Activated T-helper 1 cell treated with Interleukin-2 at 50 U/mL for 16 hours (primary cell): Measurements from ENCODE around the gene GGNBP2.
A peak's percentile ranks its signal among the peaks of the same experiment; 100 is the strongest.

Source experiments
- DNase-seq: peaks from one replicate; pipeline ENCODE4 v3.0.0-alpha.2; 2020; ENCODE audit warnings: low read depth

Gene GGNBP2

DNA sequence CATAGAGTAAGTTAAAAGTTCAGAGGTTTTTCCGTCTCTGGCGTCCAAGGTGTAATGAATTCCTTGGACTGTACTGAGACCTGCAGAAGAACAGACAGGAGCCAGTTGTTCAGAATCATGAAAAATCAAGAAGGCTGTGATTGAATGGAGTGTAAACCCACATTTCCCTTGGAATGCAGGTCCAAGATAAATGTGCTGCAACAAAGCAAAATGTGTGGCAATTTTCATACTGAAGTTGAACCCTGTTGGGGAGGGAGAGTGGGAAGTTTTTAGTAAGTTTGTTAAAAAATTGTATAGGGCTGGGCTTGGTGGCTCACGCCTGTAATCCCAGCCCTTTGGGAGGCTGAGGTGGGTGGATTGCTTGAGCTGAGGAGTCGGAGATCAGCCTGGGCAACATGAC, 21.4 kb downstream of the GGNBP2 start:
- no peak for DNase-seq

DNA sequence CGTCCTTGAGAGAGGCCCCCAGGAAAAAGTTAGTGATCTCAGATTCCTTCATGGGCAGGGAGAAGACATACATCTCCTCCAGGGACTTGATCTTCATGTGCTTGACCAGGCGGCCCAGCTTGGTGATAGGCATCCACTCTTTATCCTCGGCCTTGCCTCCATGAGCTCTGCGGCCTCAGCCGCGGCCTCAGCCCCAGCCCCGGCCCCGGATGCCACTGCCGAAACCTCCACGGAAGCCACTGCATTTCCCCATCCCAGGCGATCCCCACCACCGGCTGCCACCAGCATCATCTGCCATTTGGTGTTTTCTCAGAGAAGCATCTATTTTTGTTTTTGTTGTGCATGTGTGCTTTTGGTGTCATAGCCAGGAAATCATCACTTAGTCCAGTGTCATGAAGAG, 30.3 kb downstream of the GGNBP2 start:
- no peak for DNase-seq

DNA sequence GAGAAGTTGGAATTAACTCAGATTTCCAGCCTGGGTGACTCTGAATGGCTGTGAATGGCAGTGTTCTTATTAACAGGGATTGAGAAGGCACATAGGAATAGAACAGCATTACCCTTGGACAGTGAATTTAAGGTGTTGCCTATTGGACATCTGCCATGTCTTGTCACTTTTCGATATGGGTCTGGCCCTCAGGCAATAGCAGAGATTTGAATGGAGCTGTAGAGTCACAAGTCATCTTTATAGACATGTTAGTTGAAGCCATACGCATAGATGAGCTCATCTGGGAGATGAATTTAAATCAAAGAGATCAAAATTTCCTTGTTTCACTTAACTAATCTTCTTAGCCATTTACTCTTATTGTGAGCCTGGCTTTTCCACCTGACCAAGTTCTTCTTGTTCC, 32.1 kb downstream of the GGNBP2 start:
- no peak for DNase-seq

DNA sequence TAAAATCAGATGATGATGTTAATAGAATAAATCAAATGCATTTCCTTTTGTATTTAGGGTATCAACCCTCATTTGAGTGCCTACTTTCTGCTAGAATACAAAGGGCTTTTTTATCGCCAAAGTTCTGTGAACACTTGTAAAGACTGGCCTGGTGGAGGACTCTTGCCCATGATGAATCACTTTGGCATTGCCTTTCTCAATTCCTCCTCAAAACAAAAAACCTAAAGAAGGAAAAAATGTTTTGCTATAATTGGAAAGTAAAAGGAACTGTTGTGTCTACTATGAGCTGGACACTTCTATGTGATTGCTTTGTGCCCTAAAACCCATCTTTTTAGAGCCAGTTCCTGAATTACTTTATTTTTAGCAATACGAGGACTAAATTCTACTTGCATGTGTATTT, 34.0 kb downstream of the GGNBP2 start:
- DNase-seq, result no peak

DNA sequence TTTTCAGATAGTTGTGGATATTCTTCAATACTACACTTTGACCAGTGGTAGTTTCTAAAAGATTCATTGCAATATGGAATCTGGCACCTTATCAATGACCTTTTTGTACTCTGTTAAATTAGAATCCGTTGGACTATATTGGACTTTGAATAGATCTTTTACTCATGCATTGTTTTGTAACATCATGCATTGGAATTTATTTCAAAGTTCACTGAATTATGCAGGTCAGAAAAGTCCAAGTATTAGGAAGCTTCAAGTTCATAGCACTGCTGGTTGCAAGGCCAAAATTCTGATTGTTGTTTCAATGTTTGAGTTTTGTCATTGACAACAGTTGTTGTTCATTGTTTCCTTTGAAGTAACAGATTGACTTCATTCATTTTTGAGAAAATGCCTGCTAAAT, 39.1 kb downstream of the GGNBP2 start:
- DNase-seq, result no peak

DNA sequence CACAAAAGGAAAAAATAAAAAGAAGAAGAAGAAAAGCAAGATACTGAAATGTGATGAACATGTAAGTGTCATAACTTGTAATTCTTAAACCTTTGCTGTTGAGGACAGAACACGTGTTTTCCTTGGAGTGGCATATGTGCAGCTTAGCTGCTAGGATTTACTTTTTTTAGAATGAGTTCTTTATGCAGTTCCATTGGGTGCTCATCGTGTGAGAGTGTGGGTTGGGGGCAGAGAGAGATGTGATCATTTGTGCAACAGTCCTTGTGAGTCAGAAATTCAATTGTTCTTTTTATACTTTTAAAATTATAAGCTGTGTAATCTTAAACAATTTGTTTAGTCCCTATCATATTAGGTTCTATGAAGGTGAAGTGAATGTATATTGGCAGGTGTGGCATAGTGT, 41.4 kb downstream of the GGNBP2 start:
- DNase-seq, result no peak

DNA sequence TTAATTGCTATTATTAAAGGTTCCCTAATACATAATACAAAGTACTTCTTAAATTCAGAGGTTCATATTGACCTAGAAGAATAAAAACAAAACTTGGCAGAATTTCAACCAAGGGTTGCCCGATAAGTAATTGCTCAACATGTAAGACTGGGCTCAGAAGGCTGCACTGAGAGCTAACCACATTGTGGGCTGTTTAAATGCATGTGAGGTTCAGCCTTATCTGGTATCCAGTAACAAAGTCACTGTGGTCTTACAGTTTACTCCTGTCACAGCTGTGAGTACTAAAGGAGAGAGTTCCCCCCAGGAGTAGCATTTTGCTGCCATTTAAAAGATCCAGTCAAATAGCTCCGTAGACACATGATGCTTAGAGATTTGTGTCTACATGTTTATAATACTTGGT, 45.4 kb downstream of the GGNBP2 start:
- DNase-seq, result no peak

DNA sequence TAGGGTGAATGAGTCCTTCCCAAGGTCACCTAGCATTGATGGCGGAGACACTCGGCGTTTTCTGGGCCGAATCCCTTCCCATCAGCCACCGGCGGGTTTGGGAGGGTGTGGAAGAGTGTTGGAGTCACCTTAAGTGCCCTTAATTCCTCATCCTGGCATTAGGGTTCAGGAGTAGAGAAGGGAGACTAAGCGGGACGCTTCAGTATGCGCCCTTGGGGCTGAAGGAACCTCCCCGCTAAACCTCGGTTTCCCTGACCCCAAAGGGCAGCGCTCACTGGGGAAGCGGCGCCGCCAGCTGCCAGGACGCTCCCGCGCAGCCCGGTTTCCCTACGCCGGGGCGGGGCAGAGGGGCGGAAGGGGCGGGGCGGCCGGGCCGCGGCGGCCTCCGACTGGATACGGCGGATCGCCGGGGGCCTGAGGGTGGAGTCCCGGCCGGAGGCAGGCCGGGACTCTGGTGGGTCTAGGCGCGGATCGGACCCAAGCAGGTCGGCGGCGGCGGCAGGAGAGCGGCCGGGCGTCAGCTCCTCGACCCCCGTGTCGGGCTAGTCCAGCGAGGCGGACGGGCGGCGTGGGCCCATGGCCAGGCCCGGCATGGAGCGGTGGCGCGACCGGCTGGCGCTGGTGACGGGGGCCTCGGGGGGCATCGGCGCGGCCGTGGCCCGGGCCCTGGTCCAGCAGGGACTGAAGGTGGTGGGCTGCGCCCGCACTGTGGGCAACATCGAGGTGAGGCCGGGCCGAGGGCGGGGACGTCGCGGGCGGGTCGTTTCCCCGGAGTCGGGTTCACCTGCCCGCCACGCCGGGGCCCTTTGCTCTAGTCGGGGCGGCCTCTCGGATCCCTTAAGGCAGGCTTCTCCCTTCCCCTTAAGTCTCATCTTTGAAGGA, 47.0 kb downstream of the GGNBP2 start, which contains the start of gene DHRS11:
Gene DHRS11 (plus strand): TSS at position 446 of the 882 bp plus-strand sequence. CDS start 131 bp downstream, at position 577.
- DNase-seq, result peak; percentile 69

DNA sequence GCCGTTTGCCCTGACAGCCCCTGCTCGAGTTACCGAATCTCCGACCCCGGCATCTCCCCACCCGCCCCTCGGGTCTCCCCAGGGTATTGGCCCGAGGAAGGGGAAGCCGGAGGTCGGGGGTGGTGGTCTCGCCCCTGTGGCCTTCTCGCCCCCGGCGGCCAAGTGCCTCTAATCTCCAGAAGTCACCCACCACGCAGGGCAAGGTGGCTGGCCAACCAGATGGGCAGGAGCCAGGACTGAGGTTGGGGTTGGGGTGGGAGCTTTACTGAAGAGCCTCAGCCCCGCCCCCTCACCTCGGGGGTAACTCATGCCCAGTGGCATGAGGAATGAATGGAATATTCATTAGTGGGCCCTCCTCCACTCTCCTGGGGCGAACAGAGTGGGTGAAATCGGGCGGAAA, 47.6 kb downstream of the GGNBP2 start:
- no peak for DNase-seq

DNA sequence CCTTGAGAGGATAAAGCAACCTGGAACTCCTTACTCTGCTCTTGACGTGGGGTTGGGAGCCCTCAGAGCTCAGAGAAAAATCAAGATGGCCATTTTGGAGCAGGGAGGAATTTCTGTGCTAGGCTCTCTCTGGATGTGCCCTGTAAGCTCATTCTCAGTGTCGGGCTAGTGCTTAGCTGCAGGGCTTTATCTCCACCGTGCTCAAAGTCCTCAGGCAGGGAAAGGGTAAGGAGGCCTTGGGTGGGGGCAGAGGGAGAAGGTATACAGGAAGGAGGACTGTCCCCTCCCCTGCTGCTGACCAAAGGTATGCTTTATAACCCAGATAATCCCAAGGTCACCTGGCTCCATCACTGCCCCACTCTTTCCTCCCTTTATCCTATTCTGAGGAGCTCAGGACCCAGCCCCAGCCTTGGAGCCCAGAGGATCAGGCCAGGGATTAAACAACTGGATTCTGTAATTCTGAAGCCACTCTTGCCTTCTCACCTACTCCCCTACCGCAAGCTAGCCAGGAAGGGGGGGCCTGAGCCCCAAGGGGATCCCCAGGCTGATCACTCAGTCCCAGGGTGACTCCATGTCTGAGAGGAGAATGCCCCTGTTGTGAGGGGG, 48.1 kb downstream of the GGNBP2 start:
- DNase-seq, result no peak

DNA sequence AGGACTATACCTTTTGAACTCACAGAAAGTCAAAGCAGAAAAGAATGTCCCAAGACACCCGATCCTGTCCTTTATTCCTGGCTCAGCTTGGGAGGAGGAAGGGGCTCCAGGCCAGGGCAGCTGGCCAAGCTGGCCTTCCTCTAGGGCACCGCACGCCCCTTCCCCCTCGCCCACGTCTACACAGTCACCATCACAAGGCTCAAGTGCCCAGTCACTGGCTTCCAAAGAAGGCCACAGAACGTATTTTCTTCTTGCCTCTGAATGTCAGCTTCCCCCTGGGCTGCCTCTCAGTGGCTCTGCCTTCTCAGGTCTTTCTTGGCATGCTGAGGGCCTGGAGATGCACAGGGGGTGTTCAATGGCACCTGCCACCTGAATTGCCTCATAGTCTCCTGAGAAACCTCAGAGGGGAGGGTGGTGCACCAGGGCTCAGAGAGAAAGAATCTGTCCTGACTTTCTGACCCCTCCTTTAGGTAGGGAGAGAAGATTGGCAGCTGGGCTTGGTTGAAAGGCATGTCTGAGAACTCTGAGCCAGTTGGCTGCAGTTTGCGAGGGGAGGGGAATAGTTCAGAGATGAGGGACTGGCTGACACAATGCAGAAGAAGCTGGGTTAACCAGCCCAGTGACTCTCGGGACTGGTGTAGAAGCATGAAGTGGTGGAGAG, 49.1 kb downstream of the GGNBP2 start:
- DNase-seq, result no peak

DNA sequence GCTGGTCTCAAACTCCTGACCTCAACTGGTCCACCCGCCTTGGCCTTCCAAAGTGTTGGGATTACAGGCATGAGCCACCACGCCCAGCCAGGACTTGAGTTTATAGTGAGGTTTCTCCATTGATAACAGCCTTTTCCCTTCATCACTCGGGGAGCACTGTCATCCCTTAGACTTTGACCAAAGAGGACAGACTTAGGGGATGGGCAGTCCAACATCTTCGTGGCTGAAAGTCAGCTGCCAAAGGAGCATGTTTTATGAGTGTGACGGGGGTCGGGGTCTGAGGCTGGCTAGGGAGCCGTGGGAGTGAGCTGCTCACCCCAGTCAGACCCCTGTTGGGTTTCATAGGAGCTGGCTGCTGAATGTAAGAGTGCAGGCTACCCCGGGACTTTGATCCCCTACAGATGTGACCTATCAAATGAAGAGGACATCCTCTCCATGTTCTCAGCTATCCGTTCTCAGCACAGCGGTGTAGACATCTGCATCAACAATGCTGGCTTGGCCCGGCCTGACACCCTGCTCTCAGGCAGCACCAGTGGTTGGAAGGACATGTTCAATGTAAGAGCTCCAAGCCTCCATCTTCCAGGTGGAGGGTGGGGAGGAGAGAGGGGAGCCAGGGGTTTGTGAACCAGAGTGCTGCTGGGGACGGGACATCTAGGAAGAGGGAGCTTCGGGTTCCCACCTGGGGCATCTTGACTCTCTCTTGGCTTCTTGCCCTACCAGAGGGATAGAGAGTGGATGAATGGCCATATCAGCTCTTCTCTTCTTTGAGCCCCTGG, 50.1 kb downstream of the GGNBP2 start:
- DNase-seq, result no peak

DNA sequence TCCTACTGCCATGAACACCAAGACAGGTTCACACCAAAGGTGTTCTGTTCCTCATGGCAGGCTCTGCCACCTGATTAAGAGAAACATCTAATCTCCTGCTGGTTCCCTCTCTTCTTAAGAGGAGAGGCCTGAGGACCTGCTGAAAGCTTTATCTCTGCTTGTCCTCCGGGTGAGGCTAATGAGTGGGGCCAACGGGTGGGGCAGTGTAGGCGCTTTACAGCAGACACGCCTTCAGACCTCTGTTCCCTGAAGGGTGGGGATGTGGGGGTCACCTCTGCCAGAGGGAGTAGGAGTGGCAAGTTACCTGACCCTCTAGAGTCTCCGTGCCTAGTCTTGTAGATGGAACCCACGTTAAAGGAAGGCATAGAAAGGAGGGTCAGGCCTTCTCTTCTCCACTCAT, 52.5 kb downstream of the GGNBP2 start:
- DNase-seq, result no peak

DNA sequence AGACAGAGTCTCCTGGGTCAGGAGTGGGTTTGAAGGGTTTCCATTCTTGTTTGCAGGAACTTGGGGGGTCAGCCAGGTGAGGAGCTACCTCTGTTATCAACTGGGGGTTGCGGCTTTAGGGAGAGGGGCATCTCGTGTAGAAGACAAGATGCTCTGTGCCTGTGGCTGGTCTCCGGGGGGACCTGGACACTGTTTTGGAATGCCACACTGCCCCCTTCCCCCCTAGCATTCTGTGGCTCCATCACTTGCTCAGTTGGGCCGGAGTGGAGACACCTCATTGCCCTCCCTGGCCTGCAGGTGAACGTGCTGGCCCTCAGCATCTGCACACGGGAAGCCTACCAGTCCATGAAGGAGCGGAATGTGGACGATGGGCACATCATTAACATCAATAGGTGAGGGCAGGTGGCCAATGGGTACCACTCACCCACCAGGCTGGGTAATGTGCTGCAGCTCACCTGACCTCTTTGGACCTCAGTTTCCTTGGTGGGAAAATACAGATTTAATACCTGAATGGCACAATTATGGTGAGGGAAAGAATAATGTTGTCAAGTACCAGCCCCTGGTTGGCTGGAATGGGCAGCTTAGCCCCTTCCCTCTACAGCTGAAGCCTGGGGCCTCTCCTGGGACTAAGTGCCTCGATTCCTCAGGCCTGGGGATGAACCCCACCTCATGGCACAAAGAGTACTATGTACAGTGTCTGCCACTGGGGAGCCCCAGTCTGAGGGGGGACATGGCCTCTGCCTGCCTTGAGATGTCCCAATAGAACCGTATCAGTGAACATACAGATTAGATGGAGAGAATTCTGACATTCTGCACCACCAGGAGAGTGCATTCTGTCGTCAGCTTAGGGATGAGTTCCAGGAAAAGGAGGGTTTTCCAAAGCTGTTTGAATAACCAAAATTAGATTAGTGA, 53.4 kb downstream of the GGNBP2 start:
- no peak for DNase-seq

DNA sequence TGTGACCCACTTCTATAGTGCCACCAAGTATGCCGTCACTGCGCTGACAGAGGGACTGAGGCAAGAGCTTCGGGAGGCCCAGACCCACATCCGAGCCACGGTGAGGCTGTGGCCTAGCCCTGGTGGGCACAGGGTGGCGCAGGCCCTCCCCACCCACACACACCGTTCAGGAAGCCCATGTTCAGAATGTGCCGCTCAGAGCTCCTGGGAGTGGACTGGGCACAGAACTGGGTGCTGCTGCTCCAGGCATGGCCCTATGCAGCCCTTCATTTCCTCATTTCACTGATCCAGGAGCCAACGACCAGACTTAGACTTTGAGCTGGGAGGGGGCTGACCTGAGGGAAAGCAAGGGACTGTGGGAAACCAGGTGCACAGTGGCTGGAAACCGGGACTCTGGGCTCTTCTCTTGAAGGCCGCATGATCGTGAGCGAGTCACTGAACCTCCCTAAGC, 54.3 kb downstream of the GGNBP2 start:
- DNase-seq, result no peak

DNA sequence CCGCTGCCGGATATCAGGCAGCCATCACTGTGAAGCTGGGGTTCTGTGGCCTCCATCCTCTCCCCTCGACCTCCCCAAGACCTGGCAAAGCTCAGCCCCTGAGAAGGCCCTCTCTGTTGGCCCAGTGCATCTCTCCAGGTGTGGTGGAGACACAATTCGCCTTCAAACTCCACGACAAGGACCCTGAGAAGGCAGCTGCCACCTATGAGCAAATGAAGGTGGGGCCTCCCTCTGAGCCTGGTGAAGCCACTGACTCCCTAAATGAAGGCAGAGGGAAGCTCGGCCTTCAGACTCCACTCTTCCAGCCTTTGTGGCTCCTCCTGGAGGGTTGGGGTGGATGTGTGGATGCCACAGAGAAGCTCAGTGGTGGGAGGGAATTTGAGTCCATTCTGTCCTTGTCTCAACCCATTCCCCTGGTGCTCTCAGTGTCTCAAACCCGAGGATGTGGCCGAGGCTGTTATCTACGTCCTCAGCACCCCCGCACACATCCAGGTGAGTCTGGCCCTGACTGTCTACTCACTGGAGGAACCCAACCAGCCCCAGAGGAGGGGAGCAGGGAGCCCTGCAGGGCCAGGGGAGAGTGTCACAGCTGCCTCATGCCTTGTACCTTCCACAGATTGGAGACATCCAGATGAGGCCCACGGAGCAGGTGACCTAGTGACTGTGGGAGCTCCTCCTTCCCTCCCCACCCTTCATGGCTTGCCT, 55.0 kb downstream of the GGNBP2 start:
- DNase-seq, result no peak

DNA sequence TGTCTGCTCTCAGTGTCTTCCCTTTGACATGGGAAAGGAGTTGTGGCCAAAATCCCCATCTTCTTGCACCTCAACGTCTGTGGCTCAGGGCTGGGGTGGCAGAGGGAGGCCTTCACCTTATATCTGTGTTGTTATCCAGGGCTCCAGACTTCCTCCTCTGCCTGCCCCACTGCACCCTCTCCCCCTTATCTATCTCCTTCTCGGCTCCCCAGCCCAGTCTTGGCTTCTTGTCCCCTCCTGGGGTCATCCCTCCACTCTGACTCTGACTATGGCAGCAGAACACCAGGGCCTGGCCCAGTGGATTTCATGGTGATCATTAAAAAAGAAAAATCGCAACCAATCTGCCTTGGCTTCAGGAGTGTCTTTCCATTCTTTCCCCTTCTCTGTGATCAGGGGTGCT, 55.7 kb downstream of the GGNBP2 start:
- DNase-seq, result no peak

DNA sequence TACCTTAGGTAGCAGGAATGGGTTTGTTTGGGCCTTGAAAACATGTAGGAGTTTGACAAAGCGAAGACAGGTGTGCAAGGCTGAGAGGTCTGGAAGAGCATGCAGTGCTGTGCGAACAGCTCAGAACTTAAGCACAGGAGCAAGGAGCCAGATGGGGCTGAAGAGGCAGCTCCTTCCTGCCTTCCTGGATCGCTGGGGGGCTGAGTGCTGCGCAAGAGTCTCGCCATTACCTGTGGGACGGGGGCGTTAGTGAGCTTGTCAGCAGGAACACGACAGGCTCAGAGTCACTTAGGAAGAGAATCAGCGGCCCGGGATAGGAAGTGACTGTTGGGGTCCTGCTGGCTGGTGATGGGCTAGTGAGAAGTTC, 56.2 kb downstream of the GGNBP2 start:
- DNase-seq, result no peak

DNA sequence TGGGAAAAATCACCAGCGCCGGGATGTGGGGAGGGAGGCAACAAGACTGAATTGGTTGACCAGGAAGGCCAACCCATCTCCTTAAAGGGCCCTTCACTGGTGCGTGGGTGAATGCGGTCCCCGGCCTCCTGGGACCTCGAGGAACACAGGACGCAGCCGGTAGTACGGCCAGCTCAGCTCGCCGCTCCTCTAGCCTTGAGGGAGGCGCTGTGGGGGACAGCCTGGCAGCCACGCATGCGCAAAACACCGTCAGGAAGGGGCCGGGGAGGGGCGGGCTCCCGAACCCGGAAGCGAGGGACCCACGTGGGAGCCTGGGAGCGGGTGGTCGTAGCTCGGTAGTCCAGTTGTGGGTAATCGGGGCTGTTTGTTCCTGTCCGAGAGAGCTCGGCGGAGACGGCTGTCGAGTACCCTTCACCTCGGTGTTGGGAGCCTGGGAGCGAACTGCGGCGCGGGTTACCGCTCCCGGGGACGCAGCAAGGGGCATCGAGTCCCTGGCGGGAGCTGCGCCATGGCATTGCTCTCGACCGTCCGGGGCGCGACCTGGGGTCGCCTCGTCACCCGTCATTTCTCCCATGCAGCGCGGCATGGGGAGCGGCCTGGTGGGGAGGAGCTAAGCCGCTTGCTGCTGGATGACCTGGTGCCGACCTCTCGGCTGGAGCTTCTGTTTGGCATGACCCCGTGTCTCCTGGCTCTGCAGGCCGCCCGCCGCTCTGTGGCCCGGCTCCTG, 56.7 kb downstream of the GGNBP2 start, which contains the start of gene MRM1:
Gene MRM1 (plus strand): TSS at position 281 of the 727 bp plus-strand sequence. CDS start 228 bp downstream, at position 509.
- peak; percentile 87 for DNase-seq
